HuH-7.5 (cell line): ENCODE results near the gene MAD2L2.

Experiments used
- DNase-seq: peaks from one replicate; pipeline ENCODE4 v3.0.0; 2011; ENCODE audit warnings: low spot score

MAD2L2 gene

GRCh38 chr1:11704691-11705475 lies 23.9 kb upstream of the MAD2L2 start:
- no peak for DNase-seq

GRCh38 chr1:11704194-11704529 lies 23.2 kb upstream of the MAD2L2 start:
- DNase-seq = no peak

- DNase-seq = no peak
Observed at GRCh38 chr1:11703357-11704193, 22.6 kb upstream of the MAD2L2 start.

- DNase-seq = no peak
Observed at GRCh38 chr1:11701981-11702803, 21.2 kb upstream of the MAD2L2 start.

GRCh38 chr1:11701551-11701961 lies 20.6 kb upstream of the MAD2L2 start:
- no peak for DNase-seq

GRCh38 chr1:11700601-11701467 lies 19.9 kb upstream of the MAD2L2 start:
- DNase-seq = no peak

- DNase-seq = no peak
Observed at GRCh38 chr1:11697893-11698210, 16.9 kb upstream of the MAD2L2 start.

GRCh38 chr1:11697188-11697892 lies 16.4 kb upstream of the MAD2L2 start:
- DNase-seq = no peak

GRCh38 chr1:11695861-11696260 lies 14.9 kb upstream of the MAD2L2 start:
- DNase-seq = no peak

- no peak for DNase-seq
Observed at GRCh38 chr1:11693917-11694316, 13.0 kb upstream of the MAD2L2 start.

GRCh38 chr1:11693024-11693590 lies 12.2 kb upstream of the MAD2L2 start:
- DNase-seq = no peak

- DNase-seq = no peak
Observed at GRCh38 chr1:11691928-11692711, 11.2 kb upstream of the MAD2L2 start.

- DNase-seq = no peak
Observed at GRCh38 chr1:11691302-11691914, 10.5 kb upstream of the MAD2L2 start, which contains the start of gene DRAXIN. Gene DRAXIN (plus strand): TSS chr1:11691710. CDS start chr1:11706259, 14,549 bp downstream.

GRCh38 chr1:11690397-11691301 lies 9.7 kb upstream of the MAD2L2 start:
- no peak for DNase-seq

- DNase-seq = no peak
Observed at GRCh38 chr1:11688506-11688905, 7.6 kb upstream of the MAD2L2 start.

GRCh38 chr1:11685210-11685752 lies 4.3 kb upstream of the MAD2L2 start:
- DNase-seq = no peak

GRCh38 chr1:11684070-11684469 lies 3.1 kb upstream of the MAD2L2 start:
- DNase-seq = no peak

GRCh38 chr1:11682799-11683198 lies 1.9 kb upstream of the MAD2L2 start:
- DNase-seq = no peak
